GM19372 (cell line): ENCODE results near the gene AFAP1L1.
"Not testable (repeated sequence)": the region's sequence is repeated elsewhere in the genome, so short reads cannot be mapped to it uniquely, and the experiment has no call there.

Experiments
- ATAC-seq: cut with Tn5 transposase; IDR thresholded peaks from one replicate; pipeline ENCODE4 v1.9.1; 2021; ENCODE audit warnings: mild to moderate bottlenecking, low read depth, moderate library complexity; ENCODE audit not compliant: unreplicated experiment

AFAP1L1 gene

DNA sequence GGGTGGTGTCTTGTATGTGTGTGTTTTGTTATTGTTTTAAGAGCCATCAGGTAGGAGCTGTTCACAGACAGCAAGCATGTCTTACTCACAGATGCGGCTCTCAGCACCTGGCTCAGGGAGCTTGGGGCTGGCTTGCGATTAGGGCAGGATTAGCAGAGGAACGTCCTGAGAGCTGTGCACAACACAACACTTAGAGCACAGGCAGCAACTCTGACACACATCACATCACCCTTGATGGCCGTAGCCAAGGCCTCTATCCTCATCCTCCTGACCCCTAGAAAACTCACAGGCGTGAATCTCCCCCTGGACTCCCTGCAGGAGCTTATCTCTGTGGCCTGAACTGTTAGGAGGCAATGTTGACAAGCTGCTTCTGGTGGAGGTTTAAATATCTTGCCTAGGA is 114.5 kb downstream of the AFAP1L1 start:
- ATAC-seq = no peak

DNA sequence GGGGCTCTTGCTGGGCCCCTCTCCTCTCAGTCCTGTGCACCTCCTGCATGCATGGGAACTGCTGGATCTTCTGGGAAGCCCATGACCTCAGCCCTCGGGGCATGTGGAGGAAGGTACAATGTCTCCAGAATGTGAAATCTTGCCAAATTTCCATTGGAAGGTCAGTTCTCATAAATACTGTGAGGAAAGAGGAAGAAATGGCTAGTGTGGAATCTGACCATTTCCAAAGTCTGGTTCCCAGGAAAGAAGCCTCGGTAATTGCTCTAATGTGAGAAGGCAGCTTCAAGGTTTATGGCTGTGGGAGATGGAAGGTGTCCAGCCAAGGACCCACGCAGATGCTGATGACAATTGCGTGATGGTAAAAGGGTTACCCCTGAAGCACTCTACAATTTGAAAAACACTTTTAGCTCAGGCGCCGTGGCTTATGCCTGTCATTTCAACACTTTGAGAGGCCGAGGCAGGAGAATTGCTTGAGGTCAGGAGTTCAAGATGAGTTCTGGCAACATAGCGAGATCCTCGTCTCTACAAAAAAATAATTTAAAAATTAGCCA is 115.5 kb downstream of the AFAP1L1 start:
- ATAC-seq = no peak

DNA sequence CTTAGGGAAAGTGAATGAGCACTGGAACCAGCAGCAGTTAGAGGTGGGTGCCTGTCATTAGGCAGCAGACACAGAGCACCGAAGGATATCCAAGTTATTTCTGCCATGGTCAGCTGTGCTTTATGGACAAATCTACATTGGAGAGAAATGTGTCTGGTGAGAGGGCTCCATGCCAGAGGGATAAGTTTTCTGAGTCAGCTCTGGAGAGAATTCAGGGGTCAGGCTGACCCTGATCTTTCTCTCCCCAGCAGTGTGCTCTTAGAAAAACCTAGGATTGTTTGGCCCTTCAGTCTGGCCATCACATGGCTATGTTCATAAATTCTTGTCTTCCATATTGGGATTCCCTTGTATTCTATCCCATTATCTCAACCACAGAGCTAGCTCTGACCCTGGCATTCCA is 116.3 kb downstream of the AFAP1L1 start:
- no peak for ATAC-seq

DNA sequence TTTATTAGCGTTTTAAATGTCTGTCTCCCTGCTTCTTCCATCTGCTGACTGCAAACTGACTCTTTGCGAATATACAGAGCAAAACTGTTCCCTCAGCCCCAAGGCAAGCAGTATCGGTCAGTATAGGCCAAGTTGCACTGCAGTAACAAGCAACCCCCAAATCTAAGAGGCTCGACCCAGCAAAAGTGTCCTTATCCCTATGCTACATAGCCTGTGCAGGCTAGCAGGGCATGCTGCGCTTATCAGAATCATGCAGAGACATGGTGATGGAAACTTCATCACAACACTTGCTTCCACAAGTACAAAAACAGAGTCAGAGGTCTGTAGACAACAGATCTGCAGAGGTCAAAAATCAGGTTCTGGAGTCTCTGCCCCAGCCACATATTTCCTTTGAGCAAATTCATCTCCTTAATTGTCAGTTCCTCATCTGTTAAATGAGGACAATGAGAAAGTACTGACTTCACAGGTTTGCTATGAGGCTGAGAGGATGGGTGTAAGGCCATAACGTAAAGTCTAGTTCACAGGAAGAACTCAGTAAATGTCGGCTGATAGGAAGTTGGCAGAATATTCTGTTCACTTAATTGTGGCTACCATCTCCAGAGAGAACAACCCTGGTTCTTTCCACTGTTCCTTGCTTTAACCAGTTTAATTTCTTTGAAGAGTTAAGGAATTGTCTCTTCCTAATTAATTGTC is 117.0 kb downstream of the AFAP1L1 start:
- no peak for ATAC-seq

DNA sequence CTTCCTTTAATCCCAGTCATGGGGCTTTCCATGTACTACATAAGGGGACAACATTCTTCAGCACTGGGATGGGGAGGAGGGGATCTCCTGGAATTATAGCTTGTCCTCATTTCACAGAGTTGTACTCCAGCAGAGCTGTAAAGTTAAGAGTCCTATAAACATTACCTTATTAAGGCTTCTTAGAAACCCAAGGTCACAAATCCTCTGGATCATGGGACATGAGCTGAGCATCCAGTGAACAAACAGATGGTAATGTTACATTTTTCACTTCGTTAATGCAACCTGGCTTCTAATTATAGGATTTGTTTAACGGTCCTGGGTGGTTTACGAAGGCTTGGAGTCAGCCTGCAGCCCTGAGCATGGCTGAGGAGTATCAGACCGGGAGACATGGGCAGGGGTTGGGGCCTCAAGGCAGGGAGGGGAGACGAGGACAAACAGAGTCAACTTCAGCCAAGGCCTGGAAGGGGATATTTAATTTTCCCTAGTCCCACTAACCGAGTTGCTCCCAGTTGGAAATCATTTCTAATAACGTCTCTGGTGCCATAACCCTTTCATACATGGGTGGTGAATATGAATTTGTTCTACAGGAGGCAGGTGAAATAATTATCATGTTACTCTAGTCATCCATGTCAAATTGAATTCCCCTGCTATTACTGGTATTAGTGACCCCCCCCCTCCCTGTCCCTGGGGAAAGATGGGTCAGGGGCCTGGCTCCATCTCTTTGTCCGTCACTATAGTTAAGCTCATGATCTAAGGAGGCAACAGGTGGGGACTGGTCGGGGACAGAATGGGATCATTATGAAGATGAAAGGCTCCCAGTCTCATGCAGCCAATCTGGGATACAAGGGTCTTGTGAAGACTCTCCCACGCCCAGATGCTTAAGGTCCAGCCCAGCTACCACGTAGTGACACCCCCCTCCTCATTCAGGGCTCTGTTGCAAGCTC is 118.2 kb downstream of the AFAP1L1 start:
- no peak for ATAC-seq

DNA sequence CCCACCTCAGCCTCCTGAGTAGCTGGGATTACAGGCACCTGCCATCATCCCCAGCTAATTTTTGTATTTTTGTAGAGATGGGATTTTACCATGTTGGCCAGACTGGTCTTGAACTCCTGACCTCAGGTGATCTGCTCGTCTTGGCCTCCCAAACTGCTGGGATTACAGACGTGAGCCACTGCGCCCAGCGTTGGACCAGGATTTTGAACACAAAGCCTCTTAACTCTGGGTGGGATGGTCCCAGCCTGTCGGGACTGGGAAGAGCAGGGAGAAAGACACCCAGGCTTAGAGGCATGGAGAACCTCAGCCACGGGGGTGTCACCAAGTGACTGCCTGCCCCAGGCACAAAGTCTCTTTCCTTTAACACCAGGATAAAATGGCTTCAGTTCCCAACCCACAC is 119.4 kb downstream of the AFAP1L1 start:
- ATAC-seq = not testable (repeated sequence)
